GM12874 (cell line): Measurements from ENCODE around the gene EME2.

Experiments
- CTCF ChIP-seq: IDR thresholded peaks from 2 replicates; pipeline ENCODE4 v1.5.1; 2011; ENCODE audit warnings: low read depth, mild to moderate bottlenecking, control low read depth, low read length, moderate library complexity; ENCODE audit not compliant: insufficient read depth

Gene EME2

GRCh38 chr16:1769402-1770300 lies 3.0 kb upstream of the EME2 start:
- no peak for TF ChIP-seq CTCF

GRCh38 chr16:1770328-1771187 lies 2.1 kb upstream of the EME2 start:
- TF ChIP-seq CTCF, result no peak

GRCh38 chr16:1771188-1771863 lies 1.3 kb upstream of the EME2 start, which contains the start of gene NME3:
Gene NME3 (minus strand): TSS chr16:1771543. CDS start chr16:1771534, 9 bp downstream.
- TF ChIP-seq CTCF, result no peak

- no peak for TF ChIP-seq CTCF
Observed at GRCh38 chr16:1771864-1772361, 697 bp upstream of the EME2 start.

GRCh38 chr16:1772908-1773702 lies 495 bp downstream of the EME2 start, which contains the start of gene MRPS34:
Gene MRPS34 (minus strand): TSS chr16:1773134. CDS start chr16:1773119, 15 bp downstream.
- peak; percentile 96 for TF ChIP-seq CTCF

GRCh38 chr16:1773703-1774447 lies 1.3 kb downstream of the EME2 start:
- no peak for TF ChIP-seq CTCF
